GM21825 (cell line): Measurements from ENCODE around the gene PAQR3.

Experiments used
- ATAC-seq: cut with Tn5 transposase; IDR thresholded peaks from one replicate; pipeline ENCODE4 v1.9.1; 2021; ENCODE audit warnings: mild to moderate bottlenecking, moderate library complexity; ENCODE audit not compliant: unreplicated experiment

The PAQR3 gene

DNA sequence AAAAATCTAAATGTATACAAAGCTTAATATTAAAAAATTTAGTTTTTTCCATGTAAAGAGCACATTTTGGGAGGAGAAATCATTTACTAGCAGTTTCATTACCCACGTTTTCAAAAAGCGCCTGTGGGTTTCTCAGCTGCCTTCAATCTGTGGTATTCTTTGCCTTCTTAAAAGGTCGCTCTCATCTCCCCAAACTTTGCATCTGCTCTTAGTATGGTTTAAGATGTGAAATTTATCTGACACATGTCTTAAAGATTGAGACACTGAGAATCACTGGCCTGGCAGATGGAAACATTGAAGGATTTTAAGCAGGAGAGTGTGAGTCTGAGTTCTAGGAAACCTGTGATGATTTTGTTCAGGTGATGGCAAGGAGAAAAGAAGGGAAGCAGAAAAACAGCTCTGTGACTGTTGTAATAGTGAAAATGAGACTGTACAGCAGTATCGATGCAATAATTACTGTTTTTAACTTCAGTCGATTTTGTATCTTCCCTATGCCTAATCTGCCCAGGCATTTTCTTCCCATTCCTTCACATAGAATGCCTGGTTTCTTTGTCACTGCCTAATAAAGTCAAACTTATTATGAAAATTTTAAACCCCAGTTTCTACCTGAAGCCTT lies 75.9 kb downstream of the PAQR3 start:
- peak; percentile 59 for ATAC-seq

DNA sequence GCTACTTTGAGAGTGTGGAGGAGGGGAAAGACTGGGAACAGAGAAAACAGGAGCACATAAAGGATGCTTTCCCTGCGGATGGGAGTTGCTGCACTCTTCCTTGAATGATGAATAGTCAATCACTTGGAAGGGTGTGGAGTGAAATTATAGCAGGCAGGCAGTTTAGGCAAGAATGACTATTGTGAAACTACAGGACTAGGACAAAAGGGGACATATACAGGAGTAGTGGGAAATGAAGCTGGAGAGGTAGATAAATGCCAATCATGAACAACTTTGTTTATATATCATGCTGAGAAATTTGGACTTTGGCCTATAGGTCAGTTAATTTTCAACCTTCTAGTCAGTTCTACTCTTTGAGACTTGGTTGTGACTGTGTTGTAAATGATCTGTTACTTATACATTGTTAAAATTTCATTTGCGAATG lies 76.9 kb downstream of the PAQR3 start:
- ATAC-seq = no peak
